Measurements from ENCODE around the gene PDK2.

DNA sequence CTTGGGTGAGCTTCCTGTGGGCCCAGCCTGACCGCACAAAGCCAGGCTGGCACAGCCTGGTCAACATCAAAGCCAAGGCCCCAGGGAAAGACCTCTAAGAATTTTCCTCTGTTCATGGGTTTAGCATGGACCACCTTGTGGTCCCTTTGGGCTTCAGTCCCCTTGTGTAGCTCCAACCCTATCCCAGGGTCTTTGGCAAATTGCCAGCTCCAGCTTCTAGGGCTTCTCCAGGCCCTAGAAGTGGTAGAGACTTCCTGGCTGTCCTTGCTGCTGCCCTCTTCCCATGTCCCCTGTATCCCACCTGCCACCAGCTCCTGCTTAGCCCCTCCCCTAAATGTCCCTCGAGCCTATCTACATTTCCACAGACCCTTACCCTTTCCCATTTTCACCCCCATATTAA lies 49.0 kb upstream of the PDK2 start:
- TF ChIP-seq SP1 (IDR thresholded peaks at IDR 0.05) (no peak), BHLHE40 (IDR thresholded peaks at IDR 0.05; ENCODE audit: borderline replicate concordance) (no peak), FOXM1 (IDR thresholded peaks at IDR 0.05; ENCODE audit: borderline replicate concordance) (no peak), SUZ12 (IDR thresholded peaks at IDR 0.05) (no peak), FOXA1 (IDR thresholded peaks at IDR 0.05) (no peak), ELF4 (IDR thresholded peaks at IDR 0.05) (no peak), TARDBP (IDR thresholded peaks at IDR 0.05) (no peak), NFRKB (IDR thresholded peaks at IDR 0.05) (no peak)

Data from HEK293T (cell line).